T-helper 17 cell (primary cell): Measurements from ENCODE around the gene KIF5C. TPM values are rescaled to one million over a fixed set of nuclear protein-coding genes. Genes with fewer than 3 reads are reported as not detected.

Source experiments
- ATAC-seq: fragments of 150-1000 bp; cut with Tn5 transposase; 2 replicates; pipeline ENCODE4 v1.10.0; 2021; ENCODE audit warnings: mild to moderate bottlenecking, moderate library complexity
- DNase-seq, 3 donors: peaks; one replicate each; pipeline versions ENCODE4 v3.0.0 to v3.0.0-alpha.2; 2020 to 2021
- H3K9me3 ChIP-seq: one replicate; pipeline ENCODE4 v1.7.0; 2013; ENCODE audit warnings: low read length, mild to moderate bottlenecking; ENCODE audit not compliant: control insufficient read depth, poor library complexity, severe bottlenecking
- H3K27ac Mint-ChIP-seq: one replicate; pipeline ENCODE4 v1.8.0; 2022; ENCODE audit warnings: mild to moderate bottlenecking, moderate library complexity, mixed read lengths
- H3K27me3 Mint-ChIP-seq: one replicate; pipeline ENCODE4 v1.8.0; 2022; ENCODE audit warnings: mixed read lengths
- H3K36me3 Mint-ChIP-seq: one replicate; pipeline ENCODE4 v1.8.0; 2022; ENCODE audit warnings: low read depth, mixed read lengths
- H3K4me1 Mint-ChIP-seq: one replicate; pipeline ENCODE4 v1.8.0; 2022; ENCODE audit warnings: mild to moderate bottlenecking, mixed read lengths
- H3K4me3 Mint-ChIP-seq: one replicate; pipeline ENCODE4 v1.8.0; 2022; ENCODE audit warnings: mild to moderate bottlenecking, moderate library complexity, mixed read lengths
- total RNA-seq, 4 donors: library from RNA in 2 of 4; stranded (reverse) in 2 of 4; gene quantifications; one replicate each; pipeline ENCODE4 v1.2.3 and lab custom pipeline; 2022 to 2026

Gene KIF5C
- total RNA-seq, 2 donors from 2014 or later = 32.0 to 41.6 TPM

DNA sequence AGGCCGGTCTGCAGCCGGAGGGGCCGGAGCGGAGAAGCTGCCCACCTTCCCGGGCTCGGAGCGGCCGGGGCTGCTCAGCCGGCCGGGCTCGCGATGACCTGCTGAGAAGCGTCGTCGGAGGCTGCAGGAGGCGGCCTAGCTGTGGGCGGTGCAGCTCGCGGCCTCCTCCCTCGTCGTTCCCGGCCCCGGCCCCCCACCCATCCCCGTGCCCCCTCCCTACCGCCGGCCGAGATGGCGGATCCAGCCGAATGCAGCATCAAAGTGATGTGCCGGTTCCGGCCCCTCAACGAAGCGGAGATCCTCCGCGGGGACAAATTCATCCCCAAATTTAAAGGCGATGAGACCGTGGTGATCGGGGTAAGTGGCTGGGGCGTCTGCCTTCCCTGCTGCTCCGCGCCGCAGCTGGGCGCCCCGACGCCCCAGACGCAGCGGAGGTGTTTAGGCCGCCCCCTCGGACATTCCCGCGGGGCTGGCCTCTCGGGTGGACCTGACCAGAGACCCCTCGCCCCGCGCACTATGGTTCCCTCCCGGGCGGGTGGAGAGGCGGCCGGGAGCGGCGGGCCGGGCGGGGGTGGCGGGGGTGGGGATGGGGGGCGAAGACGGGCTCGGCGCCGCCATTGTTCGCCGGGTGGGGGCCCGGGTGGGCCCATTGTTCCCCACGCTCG, 492 bp downstream of the KIF5C start:
- Mint-ChIP-seq H3K27ac (peak overlapping the region; percentile 84), H3K36me3 (peaks cover 3% of the 10 kb centered on the region), H3K4me1 (peaks cover 14% of the 10 kb centered on the region), H3K4me3 (peak overlapping the region; percentile 94), H3K27me3 (peaks cover 13% of the 10 kb centered on the region)
- peak in 2 of 3 donors; percentile 18 to 22 for DNase-seq
- H3K9me3 ChIP-seq = no peaks in the 10 kb centered on the region
- peak; percentile 24 for ATAC-seq

DNA sequence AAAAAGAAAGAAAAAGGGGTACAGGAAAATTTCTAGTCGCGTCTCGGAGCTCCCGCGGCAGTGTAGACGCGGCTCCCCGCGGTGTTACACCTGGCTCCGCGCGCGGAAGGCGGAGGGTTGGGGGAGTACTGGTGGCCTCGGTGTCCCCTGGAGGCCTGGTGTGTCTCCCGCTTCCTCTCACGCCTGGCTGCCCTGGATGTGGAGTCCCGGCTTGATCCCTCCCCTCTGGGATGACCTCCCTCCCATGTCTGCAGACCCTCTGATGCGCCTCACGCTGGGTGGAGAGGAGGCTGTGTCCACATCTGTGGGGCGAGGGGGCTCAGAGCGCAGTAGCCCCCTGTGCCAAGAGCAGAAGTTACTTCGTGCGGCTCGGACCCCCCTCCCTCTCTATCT, 1.2 kb downstream of the KIF5C start:
- H3K9me3 ChIP-seq = no peaks in the 10 kb centered on the region
- Mint-ChIP-seq H3K27me3 (peaks cover 11% of the 10 kb centered on the region), H3K4me1 (peaks cover 14% of the 10 kb centered on the region), H3K36me3 (peaks cover 3% of the 10 kb centered on the region), H3K4me3 (peak overlapping the region; percentile 94), H3K27ac (peak overlapping the region; percentile 84)
- DNase-seq = peak in 2 of 3 donors; percentile 11 to 17
- peak; percentile 19 for ATAC-seq

DNA sequence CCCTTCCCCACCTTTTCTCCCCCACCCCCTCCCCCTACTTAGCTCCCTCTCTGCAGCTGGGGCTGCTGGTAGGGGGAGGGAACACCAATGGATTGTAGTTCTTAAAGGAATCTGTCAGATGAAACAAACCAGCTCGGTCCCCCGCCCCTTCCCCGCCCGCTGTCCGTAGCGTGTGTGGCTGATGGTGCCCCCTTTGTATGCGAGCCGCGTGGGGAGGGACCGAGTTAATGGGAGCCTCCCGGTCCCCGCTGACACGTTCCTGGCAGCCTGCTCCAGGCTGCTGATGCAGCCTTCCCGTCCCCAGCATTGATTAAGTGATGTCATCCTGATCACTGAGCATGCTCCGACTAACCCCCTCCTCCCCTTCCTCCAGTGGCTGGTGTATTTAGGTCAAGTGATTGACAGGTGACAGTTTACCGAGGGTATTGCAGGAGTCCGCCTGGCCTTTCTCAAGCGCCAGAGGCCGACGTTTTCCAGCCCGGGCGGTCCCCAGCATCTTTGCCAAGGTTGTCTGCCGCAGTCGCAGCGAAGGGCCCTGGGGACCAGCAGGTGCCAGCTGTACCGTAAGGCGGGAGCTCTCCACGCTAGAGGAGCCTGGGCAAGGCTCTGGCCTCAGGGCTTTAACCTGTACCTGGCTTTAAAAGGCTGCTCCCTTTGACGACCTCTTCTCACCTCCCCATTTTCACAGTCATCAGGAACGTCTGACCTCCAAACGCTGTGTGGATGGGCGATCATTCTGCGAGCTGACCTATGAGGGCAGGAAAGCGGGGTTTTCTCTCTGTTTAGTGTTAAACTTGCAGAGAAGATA, 1.8 kb downstream of the KIF5C start:
- ATAC-seq (peak; percentile 71), DNase-seq (peak; percentile 35 to 63 (median 50))
- Mint-ChIP-seq H3K4me3 (peak overlapping the region; percentile 94), H3K4me1 (peaks cover 14% of the 10 kb centered on the region), H3K36me3 (peaks cover 3% of the 10 kb centered on the region), H3K27ac (peak overlapping the region; percentile 84), H3K27me3 (peaks cover 9% of the 10 kb centered on the region)
- no peaks in the 10 kb centered on the region for H3K9me3 ChIP-seq

DNA sequence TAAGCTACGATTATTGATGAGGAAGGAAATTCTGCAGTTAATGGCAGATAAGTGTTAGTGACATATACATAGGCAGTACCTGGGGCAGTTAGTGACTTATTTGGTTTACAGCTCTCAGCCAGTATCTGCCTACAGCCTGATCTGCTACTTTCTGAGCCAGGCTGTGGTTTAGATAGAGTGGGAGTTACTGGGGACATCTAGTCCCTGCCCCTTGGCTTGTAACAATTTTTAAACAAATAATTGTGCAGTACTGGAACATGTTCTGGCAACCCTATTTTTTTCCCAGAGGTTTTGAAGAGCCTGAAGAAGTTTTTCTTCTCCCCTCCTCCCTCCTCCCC, 2.3 kb downstream of the KIF5C start:
- H3K27me3 Mint-ChIP-seq = peaks cover 4% of the 10 kb centered on the region
- DNase-seq = no peak
- H3K36me3 Mint-ChIP-seq = peaks cover 1% of the 10 kb centered on the region
- ATAC-seq = no peak
- no peaks in the 10 kb centered on the region for H3K9me3 ChIP-seq
- peak overlapping the region; percentile 84 for H3K27ac Mint-ChIP-seq
- peaks cover 15% of the 10 kb centered on the region for H3K4me1 Mint-ChIP-seq
- peak overlapping the region; percentile 94 for H3K4me3 Mint-ChIP-seq

DNA sequence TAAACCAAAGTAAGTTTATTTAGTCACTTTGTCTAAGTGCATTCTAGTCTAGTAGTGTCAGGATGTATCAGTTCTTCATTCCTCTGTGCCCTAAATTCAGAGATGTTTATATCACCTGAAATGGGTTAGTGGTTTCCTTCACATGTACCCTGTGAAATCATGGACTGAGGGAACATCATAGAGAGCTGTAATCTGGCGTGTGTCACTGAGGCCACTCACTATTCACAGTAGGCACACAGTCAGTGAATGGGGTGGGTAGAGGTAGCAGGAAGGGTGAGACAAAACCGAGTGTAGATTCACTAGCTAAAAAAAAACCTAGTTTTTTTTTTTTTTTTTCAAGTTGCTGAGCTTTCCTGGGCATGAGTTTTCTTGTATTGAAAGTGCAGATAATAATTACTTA, 5.6 kb downstream of the KIF5C start:
- H3K4me3 Mint-ChIP-seq = no peak overlapping the region
- no peaks in the 10 kb centered on the region for H3K27me3 Mint-ChIP-seq
- H3K36me3 Mint-ChIP-seq = peaks cover 3% of the 10 kb centered on the region
- no peaks in the 10 kb centered on the region for H3K9me3 ChIP-seq
- H3K4me1 Mint-ChIP-seq = peaks cover 18% of the 10 kb centered on the region
- no peak overlapping the region for H3K27ac Mint-ChIP-seq
- DNase-seq = no peak
- ATAC-seq = peak; percentile 15

DNA sequence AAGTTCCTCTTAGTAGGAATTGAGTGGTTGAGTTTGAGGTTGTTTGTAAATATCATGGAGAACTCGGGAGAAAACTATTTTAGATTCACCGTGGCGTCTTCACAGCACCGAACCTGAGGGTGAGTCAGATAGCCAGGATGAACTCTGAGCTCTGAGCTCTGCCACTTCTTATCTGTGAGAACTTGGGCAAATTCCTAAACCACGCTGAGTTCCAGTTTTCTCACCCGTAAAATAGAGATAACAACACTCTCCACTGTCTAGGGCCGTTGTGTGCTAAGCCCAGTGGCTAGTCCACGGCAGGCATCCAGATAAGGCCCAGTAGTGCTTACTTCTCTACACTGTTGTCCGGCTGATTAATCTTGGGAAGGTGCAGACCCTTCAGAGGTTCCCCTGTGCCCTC, 7.0 kb downstream of the KIF5C start:
- Mint-ChIP-seq H3K27me3 (no peaks in the 10 kb centered on the region), H3K4me3 (no peak overlapping the region), H3K27ac (peak overlapping the region; percentile 39), H3K36me3 (peaks cover 3% of the 10 kb centered on the region), H3K4me1 (peaks cover 15% of the 10 kb centered on the region)
- DNase-seq (no peak), ATAC-seq (no peak)
- no peaks in the 10 kb centered on the region for H3K9me3 ChIP-seq

DNA sequence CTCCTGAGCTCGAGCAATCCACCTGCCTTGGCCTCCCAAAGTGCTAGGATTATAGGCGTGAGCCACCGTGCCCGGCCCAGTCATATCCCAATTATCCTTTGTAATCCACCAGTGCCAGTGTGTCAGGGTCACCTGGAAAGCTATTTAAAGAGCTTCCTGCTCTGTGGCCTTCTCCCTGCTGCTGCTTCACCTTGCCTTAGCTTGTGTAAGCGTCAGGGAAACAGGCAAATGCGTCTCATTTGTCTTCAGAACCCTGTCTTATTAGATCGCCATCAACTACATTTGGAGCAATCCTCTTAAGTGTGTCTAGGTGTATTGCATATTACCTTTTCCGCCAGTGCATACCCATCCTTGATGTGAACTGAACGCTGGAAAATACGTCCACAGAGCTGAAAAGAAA, 10.2 kb downstream of the KIF5C start:
- DNase-seq (no peak), ATAC-seq (no peak)
- Mint-ChIP-seq H3K27me3 (no peaks in the 10 kb centered on the region), H3K36me3 (peaks cover 8% of the 10 kb centered on the region), H3K4me1 (peaks cover 17% of the 10 kb centered on the region), H3K27ac (no peak overlapping the region), H3K4me3 (no peak overlapping the region)
- H3K9me3 ChIP-seq = no peaks in the 10 kb centered on the region

DNA sequence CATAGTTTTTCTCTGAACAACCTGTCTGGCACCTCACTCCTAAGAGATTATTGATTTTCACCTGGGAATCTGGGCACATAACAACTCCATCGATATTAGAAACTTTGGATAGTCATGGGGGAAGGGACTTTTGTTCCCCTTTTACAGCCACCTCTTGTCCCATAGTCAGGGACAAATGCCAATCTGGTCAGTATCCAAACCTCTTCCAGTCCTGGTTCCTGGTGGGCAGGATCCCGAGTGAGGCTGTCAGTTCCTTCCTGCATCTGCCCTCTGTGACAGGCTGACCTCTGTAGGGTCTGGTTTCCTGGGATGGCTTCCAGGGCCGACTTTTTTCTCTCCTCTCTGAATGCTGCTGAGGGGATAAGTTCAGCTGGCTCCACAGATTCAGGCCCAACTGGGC, 11.0 kb downstream of the KIF5C start:
- Mint-ChIP-seq H3K27ac (no peak overlapping the region), H3K4me3 (no peak overlapping the region), H3K36me3 (peaks cover 9% of the 10 kb centered on the region), H3K27me3 (no peaks in the 10 kb centered on the region), H3K4me1 (peaks cover 18% of the 10 kb centered on the region)
- no peaks in the 10 kb centered on the region for H3K9me3 ChIP-seq
- DNase-seq (no peak), ATAC-seq (no peak)

DNA sequence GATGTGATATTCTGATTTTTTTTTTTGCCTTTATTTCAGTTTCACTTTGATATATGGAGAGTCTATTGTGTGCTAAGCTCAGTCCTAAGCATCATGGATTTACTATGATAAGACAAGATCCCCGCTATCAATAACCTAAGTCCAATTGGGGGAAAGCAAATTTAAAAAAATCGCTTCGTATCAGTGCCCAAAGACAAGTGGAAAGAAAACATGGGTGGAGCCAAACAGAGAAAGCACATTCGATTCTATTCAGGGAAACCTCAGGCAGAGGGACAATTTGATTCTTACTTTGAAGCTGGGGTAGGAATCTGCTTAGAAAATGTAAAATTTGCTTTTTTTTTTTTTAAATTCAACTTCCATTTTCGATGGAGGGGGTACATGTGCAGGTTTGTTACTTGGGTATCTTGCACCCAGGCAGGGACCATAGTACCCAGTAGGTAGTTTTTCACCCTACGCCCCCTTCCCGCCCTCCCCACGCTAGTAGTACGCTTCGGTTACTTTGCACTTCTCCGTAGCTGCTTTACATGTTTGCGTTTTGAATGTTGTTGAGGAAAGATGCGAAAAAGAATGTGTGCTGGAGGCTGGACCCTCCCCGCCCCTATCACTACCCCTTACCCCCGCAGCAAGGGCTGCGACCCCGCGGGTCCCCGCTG, 12.4 kb downstream of the KIF5C start:
- H3K27ac Mint-ChIP-seq = peak overlapping the region; percentile 49
- DNase-seq (no peak), ATAC-seq (peak; percentile 59)
- H3K36me3 Mint-ChIP-seq = peaks cover 8% of the 10 kb centered on the region
- H3K4me1 Mint-ChIP-seq = peaks cover 17% of the 10 kb centered on the region
- H3K9me3 ChIP-seq = no peaks in the 10 kb centered on the region
- H3K4me3 Mint-ChIP-seq = peak overlapping the region; percentile 89
- H3K27me3 Mint-ChIP-seq = no peaks in the 10 kb centered on the region

DNA sequence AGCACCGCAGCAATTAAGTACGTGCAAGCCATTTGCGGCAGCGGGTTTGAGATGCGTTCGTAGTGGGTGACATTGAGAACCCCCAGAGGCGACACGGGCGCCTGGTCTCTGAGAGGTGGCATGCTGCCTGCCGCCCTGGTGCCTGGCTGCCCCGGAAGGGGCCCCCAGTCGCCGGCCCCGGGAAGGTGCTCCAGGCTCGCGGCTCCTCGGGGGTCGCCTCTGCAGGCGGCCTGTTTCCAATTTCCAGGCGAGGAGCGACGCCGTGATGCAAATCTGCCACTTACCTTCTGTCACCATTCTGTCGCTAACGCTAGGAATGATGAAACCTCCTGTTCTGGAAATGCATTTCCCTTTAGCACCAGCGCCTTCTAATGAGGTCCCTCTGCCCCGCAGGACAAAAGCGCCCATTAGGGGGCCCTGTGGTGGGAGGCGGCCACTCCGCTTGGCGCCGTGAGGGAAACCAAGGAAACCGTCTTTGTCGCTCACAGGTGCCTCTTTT, 13.0 kb downstream of the KIF5C start:
- Mint-ChIP-seq H3K36me3 (peaks cover 6% of the 10 kb centered on the region), H3K4me1 (peaks cover 14% of the 10 kb centered on the region), H3K4me3 (peak overlapping the region; percentile 89), H3K27ac (peak overlapping the region; percentile 49), H3K27me3 (no peaks in the 10 kb centered on the region)
- DNase-seq (no peak), ATAC-seq (peak; percentile 55)
- no peaks in the 10 kb centered on the region for H3K9me3 ChIP-seq

DNA sequence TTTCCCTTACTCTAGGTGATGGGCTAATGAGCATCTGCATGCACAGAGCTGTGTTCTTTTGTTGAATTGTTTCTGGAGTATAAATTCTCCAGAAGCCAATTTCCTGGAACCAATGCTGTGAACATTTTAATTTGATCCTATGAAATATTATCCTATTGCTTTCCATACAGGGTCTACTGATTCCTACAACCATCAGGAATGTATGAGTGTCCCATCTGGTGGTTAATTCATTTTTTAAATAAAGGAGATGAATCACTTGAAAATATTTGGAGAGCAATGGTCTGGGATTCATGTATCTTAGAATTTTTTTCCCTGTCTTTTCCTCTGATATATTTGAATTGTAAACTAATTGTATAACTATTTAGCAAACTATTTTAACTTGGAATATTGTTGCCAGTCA, 14.0 kb downstream of the KIF5C start:
- H3K27me3 Mint-ChIP-seq = no peaks in the 10 kb centered on the region
- DNase-seq = no peak
- no peak overlapping the region for H3K27ac Mint-ChIP-seq
- peaks cover 22% of the 10 kb centered on the region for H3K4me1 Mint-ChIP-seq
- no peak for ATAC-seq
- no peaks in the 10 kb centered on the region for H3K9me3 ChIP-seq
- peak overlapping the region; percentile 89 for H3K4me3 Mint-ChIP-seq
- H3K36me3 Mint-ChIP-seq = peaks cover 6% of the 10 kb centered on the region

DNA sequence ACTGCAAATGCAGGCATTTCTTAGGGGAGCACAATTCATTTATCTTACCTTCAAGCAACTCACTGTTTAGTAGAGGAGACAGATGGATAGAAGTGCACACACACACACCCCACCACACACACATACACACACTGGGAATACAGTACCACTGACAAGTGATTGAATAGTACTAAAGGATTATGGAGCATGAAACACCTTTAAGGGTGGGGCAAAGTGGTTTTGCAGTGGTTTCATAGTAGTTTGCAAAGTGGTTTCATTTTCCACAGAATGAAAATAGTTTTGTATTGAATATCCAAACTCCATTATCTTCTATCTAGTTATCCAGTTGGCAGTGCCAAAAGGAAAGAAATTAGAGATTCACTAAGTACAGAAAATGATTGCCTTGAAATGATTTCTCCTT, 18.9 kb downstream of the KIF5C start:
- ATAC-seq (no peak), DNase-seq (no peak)
- no peak overlapping the region for H3K27ac Mint-ChIP-seq
- H3K36me3 Mint-ChIP-seq = peaks cover 6% of the 10 kb centered on the region
- no peaks in the 10 kb centered on the region for H3K27me3 Mint-ChIP-seq
- H3K4me1 Mint-ChIP-seq = peaks cover 15% of the 10 kb centered on the region
- H3K4me3 Mint-ChIP-seq = no peak overlapping the region
- H3K9me3 ChIP-seq = no peaks in the 10 kb centered on the region

DNA sequence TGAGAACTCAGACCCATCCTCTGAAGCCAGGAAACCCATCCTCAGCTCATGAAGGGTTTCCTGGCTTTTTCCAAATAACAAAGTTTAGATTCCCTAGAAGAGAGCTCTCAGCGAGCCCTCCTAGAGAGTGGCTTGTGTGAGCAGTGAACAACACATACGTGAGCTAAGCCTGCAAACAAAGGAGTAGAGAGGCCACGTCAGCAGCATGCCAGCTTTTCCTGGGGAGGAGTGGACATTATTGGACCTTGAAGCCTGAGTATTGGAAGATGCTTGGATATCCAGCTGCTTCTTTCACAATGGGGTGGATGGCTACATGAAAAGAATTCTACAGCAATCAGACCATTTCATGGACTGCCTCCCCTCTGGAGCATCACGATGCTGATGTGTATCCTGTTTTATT, 21.1 kb downstream of the KIF5C start:
- Mint-ChIP-seq H3K4me1 (peaks cover 13% of the 10 kb centered on the region), H3K27me3 (no peaks in the 10 kb centered on the region), H3K36me3 (no peaks in the 10 kb centered on the region), H3K4me3 (no peak overlapping the region), H3K27ac (no peak overlapping the region)
- H3K9me3 ChIP-seq = no peaks in the 10 kb centered on the region
- ATAC-seq (no peak), DNase-seq (no peak)
